ENCODE measurements around the gene TH.

Gene TH

GRCh38 chr11:2171591-2172003 lies at the start of gene TH:
Gene TH, minus strand, starts transcription at chr11:2171815. Its CDS starts 29 bp downstream, at chr11:2171786.
- DNase-seq (ENCODE audit: low read depth): no peak

- DNase-seq (ENCODE audit: low read depth): no peak
Measured at GRCh38 chr11:2221024-2221423, 49.4 kb upstream of the TH start.

GRCh38 chr11:2220173-2220771 lies 48.7 kb upstream of the TH start:
- no peak for DNase-seq (ENCODE audit: low read depth)

GRCh38 chr11:2219318-2220017 lies 47.9 kb upstream of the TH start:
- no peak for DNase-seq (ENCODE audit: low read depth)

- no peak for DNase-seq (ENCODE audit: low read depth)
Measured at GRCh38 chr11:2218031-2218633, 46.5 kb upstream of the TH start.

GRCh38 chr11:2217211-2218030 lies 45.8 kb upstream of the TH start:
- DNase-seq (ENCODE audit: low read depth): peak; percentile 23

- no peak for DNase-seq (ENCODE audit: low read depth)
Measured at GRCh38 chr11:2216400-2217064, 44.9 kb upstream of the TH start.

- no peak for DNase-seq (ENCODE audit: low read depth)
Measured at GRCh38 chr11:2215561-2216399, 44.2 kb upstream of the TH start.

- no peak for DNase-seq (ENCODE audit: low read depth)
Measured at GRCh38 chr11:2215230-2215560, 43.6 kb upstream of the TH start.

- DNase-seq (ENCODE audit: low read depth): no peak
Measured at GRCh38 chr11:2214527-2215229, 43.1 kb upstream of the TH start.

- no peak for DNase-seq (ENCODE audit: low read depth)
Measured at GRCh38 chr11:2213890-2214526, 42.4 kb upstream of the TH start.

- DNase-seq (ENCODE audit: low read depth): no peak
Measured at GRCh38 chr11:2213384-2213842, 41.8 kb upstream of the TH start.

GRCh38 chr11:2212411-2213251 lies 41.0 kb upstream of the TH start:
- DNase-seq (ENCODE audit: low read depth): no peak

- no peak for DNase-seq (ENCODE audit: low read depth)
Measured at GRCh38 chr11:2211113-2211971, 39.7 kb upstream of the TH start.

- no peak for DNase-seq (ENCODE audit: low read depth)
Measured at GRCh38 chr11:2210366-2211112, 38.9 kb upstream of the TH start.

GRCh38 chr11:2209900-2210321 lies 38.3 kb upstream of the TH start:
- no peak for DNase-seq (ENCODE audit: low read depth)

GRCh38 chr11:2209370-2209801 lies 37.8 kb upstream of the TH start:
- no peak for DNase-seq (ENCODE audit: low read depth)
